GM21360 (cell line): ENCODE results near the gene CRTC3.
A peak's percentile ranks its signal among the peaks of the same experiment; 100 is the strongest.
"Not testable (repeated sequence)": the region's sequence is repeated elsewhere in the genome, so short reads cannot be mapped to it uniquely, and the experiment has no call there.

Source experiments
- ATAC-seq: cut with Tn5 transposase; IDR thresholded peaks from one replicate; pipeline ENCODE4 v1.9.1; 2021; ENCODE audit warnings: mild to moderate bottlenecking, moderate library complexity; ENCODE audit not compliant: unreplicated experiment

The CRTC3 gene

DNA sequence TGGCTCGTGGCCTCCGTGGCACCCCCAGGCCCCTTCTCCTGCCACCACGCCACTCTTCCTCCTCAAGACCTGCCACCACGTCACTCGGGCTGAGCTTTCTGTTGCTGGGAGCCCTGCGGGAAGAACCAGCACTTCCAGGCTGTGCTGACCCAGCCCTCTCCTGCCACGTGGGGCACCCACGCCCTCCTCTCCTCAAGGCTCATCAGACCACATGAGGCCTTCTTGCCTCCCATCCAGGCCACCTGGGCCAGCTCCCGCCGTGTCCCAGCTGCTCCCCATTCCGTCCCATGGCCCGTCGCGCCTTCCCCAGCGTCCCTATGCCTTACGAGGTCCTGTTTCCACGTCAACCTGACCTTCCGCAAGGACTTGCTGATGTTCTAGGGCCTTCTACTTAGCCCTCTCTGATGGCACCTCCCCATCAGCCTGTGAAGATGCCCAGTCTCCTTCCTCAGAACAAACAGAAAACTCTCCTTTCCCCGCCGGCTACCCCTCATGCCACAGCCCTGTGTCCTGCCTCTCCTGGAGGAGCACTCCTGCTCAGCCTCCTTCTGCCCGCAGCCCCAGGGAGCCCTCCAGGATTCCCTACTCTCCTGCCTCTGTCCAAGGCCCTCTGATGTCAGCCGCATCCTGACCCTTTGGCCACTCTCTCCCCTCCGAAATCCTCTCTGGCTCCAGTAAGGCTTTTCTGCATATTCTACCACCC is 116.3 kb downstream of the CRTC3 start:
- no peak for ATAC-seq

DNA sequence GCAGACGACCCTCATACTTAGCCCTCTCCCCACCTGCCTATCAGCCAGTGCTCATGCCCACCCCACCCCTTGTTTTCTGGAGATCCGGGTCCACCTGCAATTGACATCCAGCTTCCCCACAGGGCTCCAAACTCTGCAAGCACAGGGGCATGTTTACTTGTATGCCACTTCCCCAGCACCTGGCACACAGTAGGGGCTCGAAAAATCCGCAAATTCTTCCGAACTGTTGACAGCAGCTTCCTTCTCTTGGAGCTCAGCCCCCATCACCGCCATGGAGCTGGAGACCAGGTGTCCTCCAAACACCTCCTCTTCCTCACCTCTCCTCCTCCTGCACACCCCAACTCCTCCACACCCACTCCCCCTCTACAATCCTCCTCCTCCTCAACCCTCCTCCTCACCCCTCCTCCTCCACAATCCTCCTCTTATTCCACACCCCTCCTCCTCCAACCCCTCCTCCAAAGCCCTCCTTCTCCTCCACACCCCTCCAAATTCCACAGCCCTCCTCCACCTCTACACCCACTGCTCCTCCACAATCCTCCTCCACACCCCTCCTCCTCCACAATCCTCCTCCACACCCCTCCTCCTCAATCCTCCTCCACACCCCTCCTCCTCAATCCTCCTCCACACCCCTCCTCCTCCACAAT is 117.1 kb downstream of the CRTC3 start:
- no peak for ATAC-seq

DNA sequence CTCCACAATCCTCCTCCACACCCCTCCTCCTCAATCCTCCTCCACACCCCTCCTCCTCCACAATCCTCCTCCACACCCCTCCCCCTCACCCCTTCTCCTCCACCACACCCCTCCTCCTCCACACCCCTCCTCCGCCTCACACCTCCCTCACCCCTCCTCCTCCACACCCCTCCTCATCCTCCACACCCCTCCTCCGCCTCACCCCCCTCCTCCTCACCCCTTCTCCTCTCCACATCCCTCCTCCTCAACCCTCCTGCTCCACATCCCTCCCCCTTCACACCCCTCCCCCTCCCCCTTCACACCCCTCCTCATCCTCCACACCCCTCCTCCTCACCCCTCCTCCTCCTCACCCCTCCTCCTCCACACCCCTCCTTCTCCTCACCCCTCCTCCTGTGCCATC is 117.6 kb downstream of the CRTC3 start:
- ATAC-seq = no peak

DNA sequence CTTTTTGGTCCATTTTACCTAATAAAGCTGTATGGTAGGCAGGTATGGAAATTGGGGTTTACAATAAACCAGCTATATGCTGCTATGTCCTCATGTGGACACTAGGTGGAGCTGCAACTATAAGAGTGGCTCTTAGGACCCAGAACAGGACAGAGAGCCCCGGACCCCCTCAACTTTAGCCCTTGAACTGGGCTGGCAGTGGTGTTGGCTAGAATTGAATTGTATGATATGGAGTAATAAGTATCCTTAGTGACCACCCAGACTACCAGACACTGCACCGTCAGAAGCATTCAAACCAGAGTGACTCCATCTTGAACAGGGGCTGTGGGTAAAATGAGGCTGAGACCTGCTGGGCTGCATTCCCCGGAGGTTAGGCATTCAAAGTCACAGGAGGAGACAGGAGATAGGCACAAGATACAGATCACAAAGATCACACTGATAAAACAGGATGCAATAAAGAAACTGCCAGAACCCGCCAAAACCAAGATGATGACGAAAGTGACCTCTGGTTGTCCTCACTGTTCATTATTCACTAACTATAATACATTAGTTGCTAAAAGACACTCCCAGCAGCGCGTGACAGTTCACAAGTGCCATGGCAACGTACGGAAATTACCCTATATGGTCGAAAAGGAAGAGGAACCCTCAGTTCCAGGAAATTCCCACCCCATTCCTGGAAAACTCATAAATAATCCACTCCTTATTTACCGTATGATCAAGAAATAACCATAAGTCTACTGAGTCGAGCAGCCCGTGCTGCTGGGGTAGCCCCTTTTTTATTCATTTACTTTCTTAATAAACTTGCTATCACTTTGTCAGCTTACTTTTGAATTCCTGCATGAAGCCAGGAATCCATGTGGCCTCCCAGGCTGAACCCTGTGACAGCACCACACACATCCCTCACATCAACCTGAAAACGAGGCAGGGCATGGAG is 118.7 kb downstream of the CRTC3 start:
- ATAC-seq = peak; percentile 50

DNA sequence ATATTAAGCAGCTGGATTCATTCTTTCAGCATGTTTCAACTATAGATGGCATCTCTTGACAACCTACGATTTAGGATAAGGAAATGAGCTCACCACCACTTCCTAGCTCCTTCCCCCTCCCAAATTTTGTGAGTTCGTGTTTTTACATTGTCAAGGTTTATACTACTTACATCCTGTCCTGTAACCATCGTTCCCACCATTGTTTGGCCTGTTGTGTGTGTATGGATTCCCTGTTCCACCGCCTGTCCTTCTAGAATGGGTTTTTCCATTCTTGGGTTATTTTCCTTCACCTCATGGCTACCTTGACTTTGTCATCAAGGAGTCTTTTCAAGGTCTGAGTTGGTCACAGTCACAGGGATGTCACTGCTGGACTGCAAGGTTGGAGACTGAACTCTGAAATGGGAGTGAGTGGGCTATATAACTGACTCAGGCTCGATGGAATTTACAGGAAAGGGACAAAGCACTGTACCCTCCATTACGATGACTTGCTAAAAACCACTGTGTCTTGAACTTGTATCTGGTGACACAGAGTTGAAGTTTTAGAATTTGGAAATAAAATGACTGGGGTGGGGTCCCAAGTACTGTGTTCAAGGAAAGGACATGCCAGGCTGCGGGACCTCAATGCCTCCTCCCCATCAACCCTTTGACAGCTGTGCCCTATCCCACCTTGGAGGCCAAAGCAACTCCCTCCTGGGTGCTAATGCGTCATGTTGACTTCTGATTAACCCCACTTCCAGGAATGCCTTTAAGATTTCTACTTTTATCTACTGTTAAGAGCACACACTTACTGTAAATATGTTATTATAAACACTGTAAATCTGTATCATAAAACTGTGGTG is 120.6 kb downstream of the CRTC3 start:
- ATAC-seq = no peak

DNA sequence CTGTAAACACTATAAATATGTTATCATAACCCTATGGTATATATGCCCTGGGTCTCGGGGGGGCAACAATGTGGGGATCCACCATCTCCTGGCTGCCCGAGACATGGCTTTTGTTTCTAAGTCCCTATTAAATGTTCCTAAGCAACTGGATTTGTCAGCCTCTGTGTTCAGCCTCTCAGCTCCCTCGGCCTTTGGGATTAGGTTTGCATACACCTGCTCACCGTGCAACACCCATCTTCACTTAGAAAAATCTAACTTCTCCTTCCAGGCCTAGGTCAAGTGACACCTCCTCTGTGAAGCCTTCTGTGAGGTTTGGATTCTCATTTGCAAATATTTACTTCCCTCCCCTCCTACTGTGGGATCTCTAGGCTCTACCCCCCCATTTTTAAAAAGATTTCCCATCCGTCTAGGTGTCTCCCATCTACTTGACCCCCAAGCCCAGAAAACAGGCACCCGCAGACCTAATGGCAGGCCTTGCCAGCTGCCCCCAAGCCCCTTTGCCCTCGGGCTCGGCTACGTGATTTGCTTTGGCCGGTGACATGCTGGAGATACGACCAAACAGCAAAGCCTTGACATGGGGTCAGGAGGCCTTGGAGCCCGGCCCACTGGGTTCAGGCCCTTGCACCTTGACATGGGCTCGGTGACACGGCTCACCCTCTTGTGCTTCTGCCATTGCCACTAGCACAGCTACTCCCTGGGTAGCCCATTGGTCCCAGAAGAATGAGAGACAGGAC is 121.4 kb downstream of the CRTC3 start:
- no peak for ATAC-seq

DNA sequence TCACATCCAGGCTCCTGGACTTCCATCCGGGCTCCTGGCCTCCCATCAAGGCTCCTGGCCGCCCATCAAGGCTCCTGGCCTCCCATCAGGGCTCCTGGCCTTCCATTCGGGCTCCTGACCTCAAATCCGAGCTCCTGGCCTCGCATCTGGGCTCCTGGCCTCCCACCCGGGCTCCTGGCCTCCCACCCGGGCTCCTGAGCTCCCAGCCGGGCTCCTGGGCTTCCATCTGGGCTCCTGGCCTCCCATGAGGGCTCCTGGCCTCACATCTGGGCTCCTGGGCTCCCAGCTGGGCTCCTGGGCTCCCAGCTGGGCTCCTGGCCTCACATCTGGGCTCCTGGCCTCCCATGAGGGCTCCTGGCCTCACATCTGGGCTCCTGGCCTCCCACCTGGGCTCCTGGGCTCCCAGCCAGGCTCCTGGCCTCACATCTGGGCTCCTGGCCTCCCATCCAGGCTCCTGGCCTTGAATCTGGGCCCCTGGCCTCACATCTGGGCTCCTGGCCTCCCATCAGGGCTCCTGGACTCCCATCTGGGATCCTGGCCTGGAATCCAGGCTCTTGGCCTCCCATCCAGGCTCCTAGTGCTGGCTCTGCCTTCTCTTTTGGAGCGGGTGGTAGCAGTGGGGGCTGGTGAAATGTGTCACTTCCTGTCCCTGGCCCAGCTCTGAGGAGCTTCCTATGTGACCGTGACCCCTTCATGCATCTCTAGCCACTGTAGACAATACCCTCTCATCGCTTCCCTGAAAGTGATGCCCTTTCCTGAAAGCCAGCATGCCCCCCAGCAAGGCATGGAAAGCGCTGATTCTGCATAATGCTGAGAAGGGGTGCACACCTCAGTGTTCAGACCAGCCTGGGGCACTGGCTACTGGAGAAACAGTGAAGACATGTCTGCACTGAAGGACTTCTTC is 124.8 kb downstream of the CRTC3 start:
- no peak for ATAC-seq

DNA sequence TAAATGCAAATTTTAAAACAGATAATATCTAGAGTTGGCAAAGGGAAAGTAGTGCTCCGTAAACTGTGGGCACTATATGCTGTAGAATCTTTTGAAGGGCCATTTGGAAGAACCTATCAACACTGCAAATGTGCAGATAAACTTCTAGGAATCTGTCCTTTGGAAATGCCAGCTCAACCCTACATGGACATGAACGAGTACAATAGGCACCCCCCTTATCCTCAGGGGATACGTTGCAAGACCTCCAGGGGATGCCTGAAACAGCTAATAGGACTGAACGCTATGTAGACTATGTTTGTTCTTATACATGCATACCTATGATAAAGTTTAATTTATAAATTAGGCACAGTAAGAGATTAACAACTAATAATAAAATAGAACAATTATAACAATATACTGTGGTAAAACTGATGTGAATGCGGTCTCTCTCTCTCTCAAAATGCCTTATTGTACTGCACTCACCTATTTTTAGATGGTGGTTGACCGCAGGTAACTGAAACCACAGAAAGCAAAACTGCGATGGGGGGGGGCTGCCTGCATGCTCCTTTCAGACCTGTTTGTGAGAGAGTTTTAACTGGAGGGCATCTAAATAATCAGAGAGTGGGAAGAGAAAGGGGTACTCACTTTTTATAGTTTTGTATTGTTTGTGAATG is 127.9 kb downstream of the CRTC3 start:
- ATAC-seq = peak; percentile 25

DNA sequence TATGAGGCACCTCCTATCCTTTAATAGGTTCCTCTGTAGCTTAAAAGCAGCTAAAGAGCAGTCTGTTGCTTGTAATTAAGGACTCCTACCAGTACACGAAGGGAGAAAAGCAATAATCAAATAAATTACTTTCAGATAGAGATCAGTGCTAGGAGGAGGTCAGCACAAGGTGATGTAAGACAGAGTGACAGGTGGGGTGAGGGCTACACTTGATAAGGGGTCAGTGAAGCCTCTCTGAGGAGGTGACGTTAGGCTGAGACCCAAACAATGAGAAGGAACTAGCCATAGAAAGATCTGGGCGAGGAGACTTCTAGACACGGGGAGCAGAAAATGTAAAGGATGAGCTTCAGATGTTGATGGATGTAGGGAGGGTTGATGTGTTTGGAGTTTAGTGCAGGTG is 129.8 kb downstream of the CRTC3 start:
- no peak for ATAC-seq

DNA sequence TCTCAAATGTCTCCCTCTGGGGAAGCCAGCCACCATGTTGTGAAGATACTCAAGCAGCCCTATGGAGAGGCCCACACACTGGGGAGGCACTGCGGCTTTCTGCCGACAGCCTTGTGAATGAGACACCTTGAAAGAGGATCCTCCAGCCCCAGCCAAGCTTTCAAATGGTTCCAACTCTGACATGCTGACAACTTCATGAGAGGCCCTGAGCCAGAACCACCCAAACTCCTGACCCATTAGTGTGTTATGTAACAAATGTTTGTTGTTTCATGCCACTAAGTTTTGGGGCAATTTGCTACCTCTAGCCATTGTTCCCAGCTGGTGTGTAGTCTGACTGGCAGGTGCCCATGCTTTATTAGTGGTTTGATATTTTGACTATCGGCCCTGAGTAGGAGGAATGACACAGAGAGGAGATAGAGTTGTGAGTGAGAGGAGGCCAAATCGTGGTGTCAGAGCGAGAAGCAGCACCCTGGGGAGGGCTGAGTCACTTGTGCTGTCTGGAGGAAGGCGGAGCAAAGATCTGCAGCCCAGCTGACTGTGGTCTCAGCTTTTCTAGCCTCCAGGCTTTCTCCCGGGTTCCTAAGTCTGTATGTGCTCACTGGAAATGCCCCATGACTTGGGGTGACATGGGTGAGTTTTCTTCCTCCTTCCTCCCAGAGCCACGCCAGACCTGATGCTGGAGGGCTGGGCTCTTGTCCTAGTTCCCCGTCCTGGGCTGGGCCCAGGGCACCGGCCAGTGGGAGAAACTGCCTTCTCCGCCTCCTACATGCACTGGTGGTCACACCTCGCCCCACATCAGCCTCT is 130.7 kb downstream of the CRTC3 start:
- peak; percentile 53 for ATAC-seq

DNA sequence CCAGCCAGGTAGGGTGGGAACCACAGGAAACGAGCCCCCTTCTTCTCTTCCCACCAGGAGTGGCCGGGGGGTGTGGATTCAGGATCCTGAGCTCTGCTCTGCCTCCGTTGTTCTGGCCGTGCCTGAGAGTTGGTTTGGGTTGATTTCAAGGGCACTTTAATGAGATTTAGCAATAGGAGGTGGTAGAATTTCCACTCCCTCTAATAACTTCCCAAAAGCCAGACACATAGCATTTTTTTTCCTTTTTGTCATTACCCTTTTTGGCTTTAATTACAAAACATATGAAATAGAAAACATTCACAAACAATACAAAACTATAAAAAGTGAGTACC is 131.2 kb downstream of the CRTC3 start:
- not testable (repeated sequence) for ATAC-seq

DNA sequence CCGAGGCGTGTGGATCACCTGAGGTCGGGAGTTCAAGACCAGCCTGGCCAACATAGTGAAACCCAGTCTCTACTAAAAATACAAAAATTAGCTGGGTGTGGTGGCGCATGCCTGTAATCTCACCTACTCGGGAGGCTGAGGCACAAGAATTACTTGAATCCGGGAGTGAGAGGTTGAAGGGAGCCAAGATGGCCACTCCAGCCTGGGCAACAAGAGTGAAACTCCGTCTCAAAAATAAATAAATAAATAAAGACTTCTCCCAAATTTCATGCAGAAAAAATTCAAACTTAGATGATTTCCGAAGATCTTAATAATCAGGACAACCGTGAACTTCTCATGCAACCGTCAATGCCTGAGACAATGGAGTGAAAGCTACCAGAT is 134.3 kb downstream of the CRTC3 start:
- ATAC-seq = not testable (repeated sequence)

DNA sequence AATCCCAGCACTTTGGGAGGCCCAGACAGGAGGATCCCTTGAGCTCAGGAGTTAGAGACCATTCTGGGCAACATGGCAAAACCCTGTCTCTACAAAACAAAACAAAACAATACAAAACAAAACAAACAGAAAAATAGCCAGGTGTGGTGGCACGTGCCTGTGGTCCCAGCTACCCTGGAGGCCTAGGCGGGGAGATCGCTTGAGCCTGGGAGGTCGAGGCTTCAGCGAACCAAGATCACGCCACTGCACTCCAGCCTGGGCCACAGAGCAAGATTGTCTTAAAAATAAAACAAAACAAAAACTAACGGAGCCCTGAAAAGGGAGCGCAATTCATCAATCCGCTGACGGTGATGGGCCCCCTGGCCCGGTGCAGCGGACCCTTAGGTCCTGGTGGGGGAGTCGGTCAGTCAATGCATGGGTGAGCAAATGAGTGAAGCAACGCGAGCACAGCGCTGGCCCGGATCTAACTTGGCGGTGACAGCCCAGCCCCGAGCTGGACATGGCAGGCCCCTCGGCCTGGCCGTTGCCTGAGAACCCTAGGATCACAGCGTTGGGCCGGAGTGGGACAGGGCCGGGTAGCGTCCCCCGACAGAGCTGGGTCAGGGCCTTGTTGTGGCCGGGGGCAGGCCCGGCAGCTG is 135.0 kb downstream of the CRTC3 start:
- ATAC-seq = peak; percentile 3

DNA sequence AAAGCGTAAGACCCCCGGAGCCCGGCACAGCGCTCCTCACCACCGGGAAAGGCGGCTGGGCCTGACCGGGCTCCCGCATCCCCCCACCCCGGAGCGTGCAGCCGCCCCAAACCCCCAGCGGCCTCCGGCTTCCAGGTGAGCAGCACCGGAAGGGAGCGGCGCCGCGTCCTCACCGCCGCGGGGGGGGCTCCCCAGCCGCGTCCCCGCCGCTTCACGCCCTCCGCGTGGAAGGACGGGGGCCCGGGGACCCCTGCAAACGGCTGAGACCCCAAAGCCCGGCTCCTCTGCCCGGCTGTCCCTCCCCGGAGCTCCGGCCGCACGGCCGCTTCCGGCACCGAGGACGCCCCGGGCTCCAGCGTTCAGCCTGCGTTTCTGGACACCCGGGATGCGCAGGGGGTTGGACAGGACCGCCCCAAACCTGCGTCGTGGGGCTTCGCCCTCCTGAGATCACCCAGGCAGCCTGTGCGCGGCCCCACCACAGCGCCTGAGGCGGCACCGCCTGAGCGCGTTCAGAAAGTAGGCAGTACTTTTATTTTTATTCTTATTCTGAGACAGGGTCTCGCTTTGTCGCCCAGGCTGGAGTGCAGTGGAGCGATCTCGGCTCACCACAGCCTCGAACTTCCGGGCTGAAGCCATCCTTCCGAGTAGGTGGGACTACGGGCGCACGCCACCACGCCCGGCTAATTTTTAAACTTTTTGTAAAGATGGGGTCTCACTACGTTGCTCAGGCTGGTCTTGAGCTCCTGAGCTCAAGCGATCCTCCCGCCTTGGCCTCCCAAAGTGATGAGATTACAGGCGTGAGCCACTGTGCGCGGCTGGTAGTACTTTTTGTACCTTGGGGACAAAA is 135.8 kb downstream of the CRTC3 start:
- ATAC-seq = peak; percentile 62

DNA sequence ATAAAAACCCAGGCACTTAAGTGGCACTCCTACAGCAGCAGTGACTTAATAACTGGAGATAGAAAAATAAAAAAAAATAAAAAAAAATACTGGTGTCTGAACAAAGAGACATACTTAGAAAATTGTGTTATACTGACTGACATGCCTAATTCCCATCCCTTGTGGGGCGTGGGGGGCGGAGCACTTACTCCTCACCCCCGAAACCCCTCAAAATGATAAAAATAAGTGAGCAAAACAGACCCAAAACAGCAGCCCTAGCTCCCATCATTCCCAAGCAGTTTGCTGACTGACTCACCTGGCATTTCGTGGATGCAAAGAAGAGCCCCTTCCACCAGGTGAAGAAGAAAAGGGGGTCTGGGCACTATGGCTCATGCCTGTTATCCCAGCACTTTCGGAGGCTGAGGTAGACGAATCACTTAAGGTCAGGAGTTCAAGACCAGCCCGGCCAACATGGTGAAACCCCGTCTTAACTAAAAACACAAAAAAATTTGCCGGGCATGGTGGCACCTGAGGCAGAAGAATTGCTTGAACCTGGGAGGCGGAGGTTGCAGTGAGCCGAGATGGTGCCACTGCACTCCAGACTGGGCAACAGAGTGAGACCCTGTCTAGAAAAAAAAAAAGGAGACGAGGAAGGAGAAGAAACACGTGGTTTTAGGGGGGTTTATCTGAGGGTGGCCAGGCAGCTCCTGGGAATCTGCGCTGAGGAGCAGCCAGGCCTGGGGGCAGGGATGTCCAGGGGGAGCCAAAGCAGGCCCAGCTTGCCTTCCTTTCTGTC is 136.6 kb downstream of the CRTC3 start:
- ATAC-seq = no peak
